ENCODE data around the gene DHRS13. TPM values are rescaled to one million over a fixed set of nuclear protein-coding genes. Genes with fewer than 3 reads are reported as not detected.

Gene DHRS13
- polyA plus RNA-seq, 3 donors, result 3.7 to 4.5 (median 3.8) TPM

DNA sequence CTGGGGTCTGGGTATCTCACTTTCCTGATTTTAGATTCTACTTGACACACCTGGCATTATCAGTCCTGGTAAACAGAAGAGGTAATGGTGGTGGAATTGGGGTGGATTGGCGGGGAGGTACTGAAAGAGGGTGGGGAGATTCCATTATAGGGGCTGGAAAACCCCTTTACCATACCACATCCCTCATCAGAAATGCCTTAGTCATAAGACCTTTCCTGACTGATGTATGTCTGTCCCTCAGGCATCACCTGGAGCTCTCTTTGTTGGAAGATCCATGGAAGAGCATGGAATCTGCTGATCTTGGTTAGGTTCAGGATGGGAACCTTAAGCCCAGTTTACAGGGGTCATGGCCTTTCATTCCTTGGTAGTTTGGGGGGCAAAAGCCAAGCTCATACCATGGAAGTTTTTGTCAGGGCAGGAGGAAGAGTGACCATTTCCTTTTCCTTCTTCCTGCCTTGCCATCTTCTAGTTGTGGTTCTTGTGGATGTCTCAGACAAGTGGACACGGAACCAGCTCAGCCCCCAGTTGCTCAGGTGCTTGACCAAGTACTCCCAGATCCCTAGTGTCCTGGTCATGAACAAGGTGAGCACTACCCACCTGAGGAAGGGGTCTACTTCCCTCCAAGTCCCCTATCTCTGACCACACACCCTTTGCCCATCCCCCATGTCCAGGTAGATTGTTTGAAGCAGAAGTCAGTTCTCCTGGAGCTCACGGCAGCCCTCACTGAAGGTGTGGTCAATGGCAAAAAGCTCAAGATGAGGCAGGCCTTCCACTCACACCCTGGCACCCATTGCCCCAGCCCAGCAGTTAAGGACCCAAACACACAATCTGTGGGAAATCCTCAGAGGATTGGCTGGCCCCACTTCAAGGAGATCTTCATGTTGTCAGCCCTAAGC is 44.7 kb downstream of the DHRS13 start:
- Histone ChIP-seq H3K4me1 (ENCODE audit: control insufficient read depth in 1 of 2, insufficient read depth in 2 of 2, low read length in 2 of 2) (peaks cover 12 to 17% of the 10 kb centered on the region in 2 donors), H3K4me2 (replicated peaks; ENCODE audit: extremely low read depth, low read length, poor library complexity, severe bottlenecking) (no peak overlapping the region), H4K20me1 (ENCODE audit: insufficient read depth, low read length) (no peaks in the 10 kb centered on the region), H3K27ac (ENCODE audit: low read depth in 1 of 2, low read length in 2 of 2) (no peak overlapping the region), H3K36me3 (replicated peaks in 1 of 2; ENCODE audit: control insufficient read depth in 1 of 2, insufficient read depth in 2 of 2, low read length in 2 of 2) (peaks cover 34 to 46% of the 10 kb centered on the region in 2 donors), H3K79me2 (ENCODE audit: insufficient read depth, low read length) (peaks cover 14% of the 10 kb centered on the region), H3K4me3 (replicated peaks in 1 of 3; ENCODE audit: low read depth in 2 of 3, low read length in 3 of 3) (no peak overlapping the region), H3K9me3 (replicated peaks in 1 of 2; ENCODE audit: control insufficient read depth in 1 of 2, insufficient read depth in 1 of 2, low read length in 2 of 2) (no peaks in the 10 kb centered on the region), H3K9ac (ENCODE audit: insufficient read depth, low read length, poor library complexity, severe bottlenecking) (no peak overlapping the region), H3K27me3 (ENCODE audit: control insufficient read depth in 2 of 2, insufficient read depth in 2 of 2, low read length in 2 of 2) (no peaks in the 10 kb centered on the region), H2AFZ (ENCODE audit: insufficient read depth, low read depth, low read length, poor library complexity, severe bottlenecking) (no peak overlapping the region)
- no peak for DNase-seq
- Mint-ChIP-seq H3K27me3 (ENCODE audit: low read depth in 3 of 3) (no peaks in the 10 kb centered on the region), H3K4me1 (peaks cover 13% of the 10 kb centered on the region), H3K4me3 (no peak overlapping the region), H3K9me3 (no peaks in the 10 kb centered on the region), H3K27ac (no peak overlapping the region), H3K36me3 (peaks cover 35 to 54% of the 10 kb centered on the region in 2 donors)
- intact Hi-C loops (cut with micrococcal nuclease), result loop anchor here in 1 of 2 donors (10.0 kb wide), 1 partner anchor 93 kb away; no protein-coding TSS in a partner anchor
- WGBS (ENCODE audit: insufficient coverage), result no CpG with 5 or more reads among the region's 3 CpGs
- TF ChIP-seq, protein P1, sequence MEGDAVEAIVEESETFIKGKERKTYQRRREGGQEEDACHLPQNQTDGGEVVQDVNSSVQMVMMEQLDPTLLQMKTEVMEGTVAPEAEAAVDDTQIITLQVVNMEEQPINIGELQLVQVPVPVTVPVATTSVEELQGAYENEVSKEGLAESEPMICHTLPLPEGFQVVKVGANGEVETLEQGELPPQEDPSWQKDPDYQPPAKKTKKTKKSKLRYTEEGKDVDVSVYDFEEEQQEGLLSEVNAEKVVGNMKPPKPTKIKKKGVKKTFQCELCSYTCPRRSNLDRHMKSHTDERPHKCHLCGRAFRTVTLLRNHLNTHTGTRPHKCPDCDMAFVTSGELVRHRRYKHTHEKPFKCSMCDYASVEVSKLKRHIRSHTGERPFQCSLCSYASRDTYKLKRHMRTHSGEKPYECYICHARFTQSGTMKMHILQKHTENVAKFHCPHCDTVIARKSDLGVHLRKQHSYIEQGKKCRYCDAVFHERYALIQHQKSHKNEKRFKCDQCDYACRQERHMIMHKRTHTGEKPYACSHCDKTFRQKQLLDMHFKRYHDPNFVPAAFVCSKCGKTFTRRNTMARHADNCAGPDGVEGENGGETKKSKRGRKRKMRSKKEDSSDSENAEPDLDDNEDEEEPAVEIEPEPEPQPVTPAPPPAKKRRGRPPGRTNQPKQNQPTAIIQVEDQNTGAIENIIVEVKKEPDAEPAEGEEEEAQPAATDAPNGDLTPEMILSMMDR (IDR thresholded peaks at IDR 0.05), result no peak

DNA sequence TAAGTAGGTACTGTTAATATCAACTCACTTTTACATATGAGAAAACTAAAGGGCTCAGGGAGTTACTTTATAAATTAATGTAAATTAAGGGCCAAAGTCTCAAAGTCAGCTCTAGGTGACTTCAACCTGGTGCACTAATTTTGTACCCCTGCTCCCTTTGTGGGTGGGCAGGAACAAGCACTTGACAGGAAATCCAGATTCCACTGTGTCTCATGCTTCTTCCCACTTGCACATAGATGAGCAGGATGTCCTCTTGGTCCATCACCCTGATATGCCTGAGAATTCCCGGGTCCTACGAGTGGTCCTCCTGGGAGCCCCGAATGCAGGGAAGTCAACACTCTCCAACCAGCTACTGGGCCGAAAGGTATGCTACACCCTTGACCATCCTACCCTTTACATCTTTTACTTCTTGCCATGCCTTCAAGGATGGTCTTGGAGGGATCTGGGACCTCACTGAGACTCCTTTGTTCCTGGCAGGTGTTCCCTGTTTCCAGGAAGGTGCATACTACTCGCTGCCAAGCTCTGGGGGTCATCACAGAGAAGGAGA is 46.8 kb downstream of the DHRS13 start:
- H3K9me3 Mint-ChIP-seq, result no peaks in the 10 kb centered on the region

More for the DNA sequence above, 46.8 kb downstream of the DHRS13 start:
- no peak for DNase-seq
- WGBS (ENCODE audit: insufficient coverage), result no CpG with 5 or more reads among the region's 5 CpGs
- Mint-ChIP-seq H3K36me3 (peaks cover 35 to 47% of the 10 kb centered on the region in 2 donors), H3K27me3 (ENCODE audit: low read depth in 3 of 3) (peaks cover 0 to 4% (median 0%) of the 10 kb centered on the region in 3 donors), H3K27ac (no peak overlapping the region), H3K4me1 (peaks cover 13% of the 10 kb centered on the region), H3K4me3 (no peak overlapping the region)
- H4K20me1 ChIP-seq (ENCODE audit: insufficient read depth, low read length), result no peaks in the 10 kb centered on the region
- H3K27ac ChIP-seq (ENCODE audit: low read depth in 1 of 2, low read length in 2 of 2), result no peak overlapping the region
- H2AFZ ChIP-seq (ENCODE audit: insufficient read depth, low read depth, low read length, poor library complexity, severe bottlenecking), result no peak overlapping the region
- TF ChIP-seq, protein P1 (IDR thresholded peaks at IDR 0.05), result no peak
- H3K36me3 ChIP-seq (replicated peaks in 1 of 2; ENCODE audit: control insufficient read depth in 1 of 2, insufficient read depth in 2 of 2, low read length in 2 of 2), result peaks cover 32 to 41% of the 10 kb centered on the region in 2 donors
- no peak overlapping the region for H3K9ac ChIP-seq (ENCODE audit: insufficient read depth, low read length, poor library complexity, severe bottlenecking)
- H3K4me1 ChIP-seq (ENCODE audit: control insufficient read depth in 1 of 2, insufficient read depth in 2 of 2, low read length in 2 of 2), result peaks cover 12 to 17% of the 10 kb centered on the region in 2 donors
- intact Hi-C loops (cut with micrococcal nuclease), result loop anchor here in 1 of 2 donors (10.0 kb wide), 1 partner anchor 91 kb away; no protein-coding TSS in a partner anchor
- no peak overlapping the region for H3K4me3 ChIP-seq (replicated peaks in 1 of 3; ENCODE audit: low read depth in 2 of 3, low read length in 3 of 3)
- no peak overlapping the region for H3K4me2 ChIP-seq (replicated peaks; ENCODE audit: extremely low read depth, low read length, poor library complexity, severe bottlenecking)
- H3K9me3 ChIP-seq (replicated peaks in 1 of 2; ENCODE audit: control insufficient read depth in 1 of 2, insufficient read depth in 1 of 2, low read length in 2 of 2), result no peaks in the 10 kb centered on the region
- no peaks in the 10 kb centered on the region for H3K27me3 ChIP-seq (ENCODE audit: control insufficient read depth in 2 of 2, insufficient read depth in 2 of 2, low read length in 2 of 2)
- H3K79me2 ChIP-seq (ENCODE audit: insufficient read depth, low read length), result peaks cover 14% of the 10 kb centered on the region
